ENCODE data around the gene USP43.
"Not testable (repeated sequence)": the region's sequence is repeated elsewhere in the genome, so short reads cannot be mapped to it uniquely, and the experiment has no call there.

USP43 gene

DNA sequence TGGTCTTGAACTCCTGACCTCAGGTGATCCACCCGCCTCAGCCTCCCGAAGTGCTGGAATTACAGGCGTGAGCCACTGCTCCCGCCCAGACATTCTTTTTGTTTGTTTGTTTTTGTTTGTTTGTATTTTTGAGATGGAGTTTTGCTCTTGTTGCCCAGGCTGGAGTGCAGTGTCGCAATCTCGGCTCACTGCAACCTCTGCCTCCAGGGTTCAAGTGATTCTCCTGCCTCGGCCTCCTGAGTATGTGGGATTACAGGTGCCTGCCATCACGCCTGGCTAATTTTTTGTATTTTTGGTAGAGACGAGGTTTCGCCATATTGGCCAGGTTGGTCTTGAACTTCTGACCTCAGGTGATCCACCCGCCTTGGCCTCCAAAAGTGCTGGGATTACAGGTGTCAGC lies 18.2 kb downstream of the USP43 start:
- in situ Hi-C loops (cut with HindIII; ENCODE audit: low sequenced_read_pairs), result not testable (repeated sequence)

DNA sequence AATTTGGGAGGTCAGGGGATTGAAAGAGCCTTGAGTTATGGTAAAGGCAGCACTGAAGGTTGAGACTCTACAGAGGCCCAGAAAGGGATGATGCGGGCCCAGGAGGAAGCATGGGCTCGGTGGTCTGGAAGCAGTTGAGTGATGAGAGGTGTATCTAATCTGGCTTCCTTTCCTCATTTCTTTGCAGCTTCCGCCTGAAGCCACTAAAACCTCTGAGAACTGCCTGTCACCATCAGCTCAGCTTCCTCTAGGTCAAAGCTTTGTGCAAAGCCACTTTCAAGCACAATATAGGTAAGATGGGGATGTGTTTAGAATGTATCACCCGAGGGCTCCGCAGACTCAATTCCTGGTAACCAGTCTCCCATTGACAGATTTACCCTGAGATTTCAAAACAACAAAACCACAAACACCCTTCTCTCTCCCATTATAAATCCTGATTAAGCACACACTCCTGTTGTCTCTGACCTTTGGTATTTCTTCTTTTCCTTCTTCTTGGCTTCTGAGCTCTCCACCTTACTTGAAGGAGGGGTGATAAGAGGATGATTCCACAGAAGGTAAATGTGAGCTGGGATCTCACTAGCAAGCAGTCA lies 21.2 kb downstream of the USP43 start:
- in situ Hi-C loops (cut with HindIII; ENCODE audit: low sequenced_read_pairs), result no loop called here

DNA sequence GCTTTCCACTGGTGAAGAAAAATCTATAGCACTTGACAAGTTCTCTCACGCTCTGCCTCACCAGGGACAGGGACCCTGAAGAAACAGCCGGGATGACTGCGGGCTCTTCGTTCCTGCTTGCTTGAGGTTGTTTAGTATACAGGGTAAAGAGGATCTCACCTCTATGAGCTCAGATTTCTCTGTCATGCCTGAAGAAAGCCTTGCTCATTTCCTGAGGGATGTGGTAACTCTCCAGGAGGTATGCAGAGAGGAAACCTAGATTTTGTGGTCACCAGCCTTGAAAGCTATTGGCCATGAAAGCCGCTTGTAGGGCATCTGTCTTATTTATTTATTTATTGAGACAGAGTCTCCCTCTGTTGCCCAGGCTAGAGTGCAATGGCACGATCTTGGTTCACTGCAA lies 23.2 kb downstream of the USP43 start:
- in situ Hi-C loops (cut with HindIII; ENCODE audit: low sequenced_read_pairs), result no loop called here

DNA sequence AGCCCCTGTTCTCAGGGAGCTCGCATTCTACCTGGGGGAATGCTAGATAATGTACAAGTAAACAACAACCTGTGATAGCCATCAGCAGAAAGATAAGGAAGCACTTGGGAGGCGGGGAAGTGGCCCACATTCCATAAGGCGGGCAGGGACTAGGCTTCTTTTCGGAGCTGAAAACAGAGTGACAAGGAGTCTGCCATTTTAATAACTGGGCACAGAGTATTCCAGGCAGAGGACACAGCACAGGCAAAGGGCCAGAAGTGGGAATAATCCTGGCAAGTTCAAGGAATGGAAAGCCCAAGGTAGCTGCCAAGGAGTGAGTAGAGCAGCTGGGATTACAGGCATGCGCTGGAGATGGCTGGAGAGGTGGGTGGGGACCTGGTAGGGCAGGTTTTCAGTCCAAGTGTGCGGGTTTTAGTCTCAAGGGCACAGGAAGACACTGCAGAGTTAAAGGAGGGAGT lies 24.3 kb downstream of the USP43 start:
- in situ Hi-C loops (cut with HindIII; ENCODE audit: low sequenced_read_pairs), result no loop called here

DNA sequence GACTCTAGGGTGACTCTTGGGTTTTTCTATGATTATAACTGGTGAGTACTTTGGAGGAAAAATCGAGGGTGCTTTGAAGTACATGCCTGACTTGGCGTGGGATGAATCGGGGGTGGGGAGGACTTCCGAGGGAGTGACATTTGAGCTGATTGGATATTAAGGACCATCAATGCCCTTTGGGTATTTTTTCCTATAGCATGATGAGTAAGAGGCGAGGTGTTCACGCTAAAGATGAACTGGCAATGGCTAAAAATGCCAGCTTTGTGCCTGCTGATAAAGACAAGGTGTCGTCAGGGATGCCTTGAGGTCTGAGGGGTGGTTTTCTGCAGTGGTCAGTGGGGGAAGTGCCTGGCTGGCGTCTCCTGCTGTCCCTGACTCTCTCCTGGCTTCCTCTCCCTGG lies 25.3 kb downstream of the USP43 start:
- in situ Hi-C loops (cut with HindIII; ENCODE audit: low sequenced_read_pairs), result no loop called here

DNA sequence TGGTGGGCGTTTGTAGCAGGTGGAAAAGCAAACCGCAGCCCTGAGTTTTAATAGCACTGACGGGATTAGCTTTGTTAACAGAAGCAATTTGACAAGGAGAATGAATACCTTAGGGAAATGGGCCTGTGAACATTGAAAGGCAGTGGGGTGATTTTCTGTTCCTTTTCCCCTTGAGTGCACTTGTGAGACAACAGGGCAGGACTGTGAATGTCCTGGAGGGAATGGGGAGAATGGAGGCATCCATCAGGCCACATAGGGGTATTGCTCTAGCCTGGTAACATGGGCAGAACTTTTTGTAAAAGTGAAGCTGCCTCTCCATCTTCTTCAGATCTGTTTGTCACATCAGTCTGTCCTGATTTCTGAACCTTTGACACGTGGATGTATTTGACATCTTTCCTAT lies 26.2 kb downstream of the USP43 start:
- in situ Hi-C loops (cut with HindIII; ENCODE audit: low sequenced_read_pairs), result no loop called here

DNA sequence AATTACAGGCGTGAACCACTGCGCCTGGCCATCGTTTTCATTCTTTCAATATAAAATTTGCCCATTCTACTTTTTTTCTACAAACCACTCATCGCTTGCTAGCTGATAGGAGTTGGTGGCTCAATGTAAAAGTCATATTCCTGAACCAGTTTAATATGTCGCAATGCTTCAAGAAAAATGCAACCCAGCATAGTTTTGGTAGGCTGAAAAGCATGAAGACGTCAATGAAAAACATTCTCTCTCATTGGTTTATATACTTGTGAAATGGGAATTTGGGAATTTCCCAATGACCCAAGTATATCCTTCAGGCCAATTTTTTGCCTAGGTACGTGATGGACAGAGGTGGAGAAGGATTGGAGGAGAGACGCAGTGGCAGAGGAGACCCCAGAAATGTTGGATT lies 26.9 kb downstream of the USP43 start:
- in situ Hi-C loops (cut with HindIII; ENCODE audit: low sequenced_read_pairs), result no loop called here

DNA sequence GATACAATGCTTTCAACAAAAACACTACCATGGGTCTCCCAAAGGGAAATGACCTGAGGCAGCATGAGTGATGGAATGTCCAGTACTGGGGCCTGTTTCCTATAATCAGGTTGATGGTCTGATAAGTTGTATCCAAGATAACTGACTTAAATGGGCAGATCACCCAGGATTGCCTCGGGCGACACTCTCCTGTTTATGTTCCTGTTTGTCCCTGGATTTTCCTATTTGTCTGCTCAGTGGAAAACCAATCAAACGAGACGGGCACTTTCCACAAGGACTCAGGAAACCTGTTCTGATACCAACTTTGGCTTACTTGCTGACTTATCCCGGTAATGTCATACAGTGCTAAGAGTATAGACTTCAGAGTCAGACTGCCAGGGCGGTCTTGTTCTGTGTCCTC lies 27.4 kb downstream of the USP43 start:
- in situ Hi-C loops (cut with HindIII; ENCODE audit: low sequenced_read_pairs), result no loop called here

DNA sequence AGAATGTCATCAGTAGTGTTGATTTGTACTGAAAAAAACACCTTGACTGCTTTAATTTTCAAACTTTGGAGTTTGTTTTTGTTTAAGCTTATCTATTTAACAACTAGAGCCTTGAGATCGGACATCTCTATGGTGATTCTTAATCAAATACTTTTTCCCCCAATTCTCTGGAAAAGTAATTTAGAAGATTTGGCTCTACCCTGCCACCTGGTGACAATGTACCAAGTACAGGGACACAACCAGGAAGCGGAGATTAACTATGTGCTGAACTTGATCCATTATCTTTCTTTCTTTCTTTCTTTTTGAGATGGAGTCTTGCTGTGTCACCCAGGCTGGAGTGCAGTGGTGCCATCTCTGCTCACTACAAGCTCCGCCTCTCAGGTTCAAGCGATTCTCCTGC lies 30.8 kb downstream of the USP43 start:
- in situ Hi-C loops (cut with HindIII; ENCODE audit: low sequenced_read_pairs), result no loop called here

DNA sequence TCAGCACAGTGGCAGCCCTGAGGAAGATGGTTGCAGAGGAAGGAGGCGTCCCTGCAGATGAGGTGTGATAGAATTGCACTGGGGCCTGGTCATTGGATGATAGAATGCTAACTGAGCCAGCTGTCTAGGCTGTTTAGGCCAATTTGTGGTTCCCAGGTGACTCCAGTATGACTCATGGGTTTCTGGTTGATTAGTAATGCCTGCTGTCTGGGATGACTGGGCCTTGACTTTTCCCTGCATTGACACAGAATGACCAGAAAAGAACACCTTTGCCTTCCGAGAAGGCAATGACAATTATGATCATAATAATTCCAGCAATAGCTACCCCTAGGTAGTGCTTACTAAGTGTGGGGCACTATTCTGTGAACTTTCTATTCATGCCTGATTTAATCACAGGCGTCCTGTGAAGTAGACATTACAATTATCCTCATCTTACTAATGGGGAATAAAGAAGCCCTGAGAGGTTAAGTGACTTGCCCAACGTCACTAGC lies 31.5 kb downstream of the USP43 start:
- in situ Hi-C loops (cut with HindIII; ENCODE audit: low sequenced_read_pairs), result no loop called here

DNA sequence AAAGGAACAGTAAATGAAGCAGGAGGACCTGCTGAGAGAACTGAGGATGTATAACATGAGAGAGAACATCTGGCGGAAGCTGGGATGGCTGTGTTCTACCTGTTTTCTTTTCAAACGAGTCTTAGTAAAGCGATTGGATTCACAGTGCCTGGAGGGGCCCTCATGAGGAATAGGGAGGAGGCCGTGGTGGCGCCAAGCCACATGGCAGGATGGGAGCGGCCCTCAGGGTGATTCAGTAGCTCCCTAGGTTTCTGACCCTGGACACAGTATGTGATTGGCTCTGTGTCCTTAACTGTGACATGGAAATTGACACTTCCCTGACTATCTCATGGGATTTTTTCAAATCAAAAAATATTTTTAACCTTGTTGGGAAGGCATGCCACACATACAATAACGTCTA lies 32.1 kb downstream of the USP43 start:
- in situ Hi-C loops (cut with HindIII; ENCODE audit: low sequenced_read_pairs), result no loop called here

DNA sequence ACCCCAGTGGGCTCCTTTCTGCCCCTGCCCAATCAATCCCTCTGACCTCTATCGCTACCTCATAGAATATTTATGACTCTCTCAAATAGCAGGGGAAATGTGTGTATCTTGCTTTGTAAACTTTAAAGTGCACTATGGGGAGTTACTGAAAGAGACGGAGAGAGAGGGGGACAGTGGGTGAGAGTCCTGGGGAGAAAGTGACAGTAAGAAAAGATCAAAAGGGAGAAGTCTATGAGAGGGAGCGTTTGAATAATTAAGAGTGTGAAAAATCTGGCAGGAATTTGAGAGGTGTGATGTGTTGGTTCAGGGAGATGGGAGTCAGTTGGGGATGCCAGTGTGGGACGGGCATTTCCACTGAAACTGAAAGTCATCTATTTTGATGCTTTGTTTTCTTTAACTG lies 32.6 kb downstream of the USP43 start:
- in situ Hi-C loops (cut with HindIII; ENCODE audit: low sequenced_read_pairs), result no loop called here

DNA sequence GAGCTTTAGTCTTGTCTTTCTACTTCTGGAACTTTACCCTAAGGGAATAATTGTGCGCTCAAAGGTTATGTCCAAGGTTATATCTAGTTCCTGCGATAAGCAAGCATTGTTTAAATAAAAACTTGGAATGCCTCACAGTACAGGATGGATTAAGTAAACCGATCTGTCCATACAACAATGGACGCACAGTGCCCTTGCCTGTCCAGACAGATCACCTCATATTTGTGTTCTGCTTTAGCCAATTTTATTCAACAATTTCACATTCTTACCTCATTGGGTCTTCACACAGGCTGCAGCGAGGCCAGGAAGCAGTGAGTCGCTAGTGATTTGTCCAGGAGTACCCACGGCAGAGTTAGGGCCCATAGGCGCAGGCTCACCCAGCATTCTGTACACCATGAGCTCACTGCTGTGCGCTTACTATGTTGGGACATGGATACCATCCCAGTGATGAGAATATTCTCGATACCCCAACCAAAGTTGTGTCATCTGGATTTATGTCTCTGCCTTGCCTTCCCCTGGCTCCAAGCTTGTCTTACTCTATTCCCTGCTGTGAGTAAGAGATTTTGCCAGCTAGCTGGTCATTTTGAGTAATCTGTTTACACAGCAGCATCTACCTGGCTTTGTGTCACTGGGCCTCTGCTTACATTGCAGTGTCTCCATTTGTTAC lies 39.8 kb downstream of the USP43 start:
- in situ Hi-C loops (cut with HindIII; ENCODE audit: low sequenced_read_pairs), result no loop called here

DNA sequence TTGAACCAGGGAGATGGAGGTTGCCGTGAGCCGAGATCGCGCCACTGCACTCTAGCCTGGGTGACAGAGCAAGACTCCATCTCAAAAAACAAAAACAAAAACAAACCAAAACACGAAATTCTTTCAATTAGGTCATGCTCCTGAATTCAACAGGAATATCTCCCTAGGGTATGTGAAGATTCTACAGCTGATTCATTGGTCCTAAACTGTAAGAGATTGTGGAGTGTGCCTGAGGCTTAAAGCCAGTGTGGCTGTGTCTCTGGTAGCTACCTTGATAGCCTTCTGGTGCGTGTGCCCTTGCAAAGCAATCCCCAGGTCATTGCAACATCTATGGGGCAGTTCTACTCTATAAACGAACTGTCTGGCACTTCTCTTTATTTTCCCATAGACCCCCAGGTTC lies 48.4 kb downstream of the USP43 start:
- in situ Hi-C loops (cut with HindIII; ENCODE audit: low sequenced_read_pairs), result no loop called here

DNA sequence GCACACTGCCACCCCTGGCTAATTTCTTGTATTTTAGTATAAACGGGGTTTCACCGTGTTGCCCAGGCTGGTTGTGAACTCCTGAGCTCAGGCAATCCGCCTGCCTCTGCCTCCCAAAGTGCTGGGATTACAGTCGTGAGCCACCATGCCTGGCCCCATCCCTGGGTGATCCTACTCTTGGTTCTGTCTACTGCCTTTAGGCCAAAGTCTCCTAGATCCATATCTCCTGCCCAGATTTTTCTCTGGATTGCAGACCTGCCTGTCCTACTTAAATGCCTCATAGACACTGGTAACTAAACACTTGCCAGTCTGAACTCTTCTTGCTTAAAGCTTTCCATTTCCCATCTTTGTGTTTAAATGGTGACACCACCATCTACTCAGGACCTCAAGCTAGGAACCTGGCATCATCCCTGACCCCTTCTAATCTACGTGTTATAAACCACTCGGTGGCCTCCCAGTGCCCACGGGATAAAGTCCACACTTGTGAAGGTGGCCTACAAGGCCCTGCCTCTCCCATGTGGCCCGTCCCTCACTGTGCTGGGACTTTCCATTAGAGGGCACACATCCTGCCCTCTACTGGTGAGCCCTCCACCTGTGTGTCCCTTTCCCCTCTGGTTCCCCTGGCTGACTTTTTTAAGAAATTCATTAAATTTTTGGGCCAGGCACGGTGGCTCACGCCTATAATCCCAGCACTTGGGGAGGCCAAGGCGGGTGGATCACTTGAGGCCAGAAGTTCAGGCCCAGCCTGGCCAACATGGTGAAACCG lies 51.1 kb downstream of the USP43 start:
- in situ Hi-C loops (cut with HindIII; ENCODE audit: low sequenced_read_pairs), result no loop called here

DNA sequence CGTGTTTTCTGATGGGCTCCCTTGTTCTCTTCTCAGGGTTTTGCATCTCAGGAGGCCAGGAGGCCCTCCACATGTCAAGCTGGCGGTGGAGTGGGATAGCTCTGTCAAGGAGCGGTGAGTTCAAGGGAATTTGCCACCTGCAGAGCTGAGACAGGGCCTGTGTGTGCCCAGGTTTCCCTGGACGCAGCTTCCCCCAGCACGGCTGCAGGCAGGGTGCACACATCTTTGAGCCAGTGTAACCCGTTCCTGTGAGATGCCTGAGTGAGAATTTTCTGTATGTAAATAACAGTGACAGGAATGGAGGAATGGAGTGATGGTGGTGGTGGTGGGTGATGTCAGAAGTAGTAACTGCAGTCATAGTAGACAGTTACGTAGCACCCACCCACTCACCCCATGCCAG lies 54.8 kb downstream of the USP43 start:
- in situ Hi-C loops (cut with HindIII; ENCODE audit: low sequenced_read_pairs), result no loop called here

DNA sequence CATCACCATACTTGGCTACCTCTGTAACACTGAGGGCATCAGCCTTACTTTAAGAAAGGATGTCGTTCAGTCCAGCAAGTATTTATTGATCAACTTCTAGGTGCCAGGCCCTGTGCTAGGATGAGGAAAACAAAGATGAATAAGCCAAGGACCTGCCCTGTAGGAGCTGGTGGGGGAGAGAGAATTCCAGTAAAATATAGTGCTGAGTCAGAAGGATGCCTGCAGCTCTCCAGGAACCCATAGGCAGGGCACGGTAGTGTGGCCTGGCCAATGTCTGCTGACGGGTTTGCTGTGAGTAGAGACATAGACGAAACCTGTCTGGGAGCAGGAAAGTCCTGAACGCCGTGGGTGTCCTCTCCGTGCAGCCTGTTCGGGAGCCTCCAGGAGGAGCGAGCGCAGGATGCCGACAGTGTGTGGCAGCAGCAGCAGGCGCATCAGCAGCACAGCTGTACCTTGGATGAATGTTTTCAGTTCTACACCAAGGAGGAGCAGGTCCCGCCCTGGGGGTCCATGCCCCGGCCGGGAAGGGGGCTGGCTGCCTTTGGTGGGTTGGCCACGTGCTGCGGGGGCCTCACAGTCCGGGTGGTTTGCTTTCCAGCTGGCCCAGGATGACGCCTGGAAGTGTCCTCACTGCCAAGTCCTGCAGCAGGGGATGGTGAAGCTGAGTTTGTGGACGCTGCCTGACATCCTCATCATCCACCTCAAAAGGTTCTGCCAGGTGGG lies 55.6 kb downstream of the USP43 start:
- in situ Hi-C loops (cut with HindIII; ENCODE audit: low sequenced_read_pairs), result no loop called here

DNA sequence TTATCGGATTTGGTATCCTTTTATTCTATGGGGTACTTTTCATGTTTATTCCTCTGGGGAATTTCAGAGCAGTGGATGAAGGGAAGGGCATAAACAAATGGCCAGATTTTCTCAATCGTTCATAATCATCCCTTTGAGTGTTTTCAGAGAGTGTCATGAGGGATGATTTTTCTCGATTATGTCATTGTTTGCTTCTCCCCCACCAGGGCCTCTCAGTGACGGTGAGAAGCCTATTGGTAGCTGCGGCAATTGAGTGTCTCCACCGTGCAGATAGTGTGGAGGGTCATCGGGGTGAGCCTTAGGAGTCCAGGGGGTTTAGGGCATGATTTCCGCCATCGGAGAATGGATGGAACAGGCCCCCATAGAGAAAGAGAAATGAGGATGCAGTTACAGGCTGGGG lies 57.2 kb downstream of the USP43 start:
- in situ Hi-C loops (cut with HindIII; ENCODE audit: low sequenced_read_pairs), result no loop called here

DNA sequence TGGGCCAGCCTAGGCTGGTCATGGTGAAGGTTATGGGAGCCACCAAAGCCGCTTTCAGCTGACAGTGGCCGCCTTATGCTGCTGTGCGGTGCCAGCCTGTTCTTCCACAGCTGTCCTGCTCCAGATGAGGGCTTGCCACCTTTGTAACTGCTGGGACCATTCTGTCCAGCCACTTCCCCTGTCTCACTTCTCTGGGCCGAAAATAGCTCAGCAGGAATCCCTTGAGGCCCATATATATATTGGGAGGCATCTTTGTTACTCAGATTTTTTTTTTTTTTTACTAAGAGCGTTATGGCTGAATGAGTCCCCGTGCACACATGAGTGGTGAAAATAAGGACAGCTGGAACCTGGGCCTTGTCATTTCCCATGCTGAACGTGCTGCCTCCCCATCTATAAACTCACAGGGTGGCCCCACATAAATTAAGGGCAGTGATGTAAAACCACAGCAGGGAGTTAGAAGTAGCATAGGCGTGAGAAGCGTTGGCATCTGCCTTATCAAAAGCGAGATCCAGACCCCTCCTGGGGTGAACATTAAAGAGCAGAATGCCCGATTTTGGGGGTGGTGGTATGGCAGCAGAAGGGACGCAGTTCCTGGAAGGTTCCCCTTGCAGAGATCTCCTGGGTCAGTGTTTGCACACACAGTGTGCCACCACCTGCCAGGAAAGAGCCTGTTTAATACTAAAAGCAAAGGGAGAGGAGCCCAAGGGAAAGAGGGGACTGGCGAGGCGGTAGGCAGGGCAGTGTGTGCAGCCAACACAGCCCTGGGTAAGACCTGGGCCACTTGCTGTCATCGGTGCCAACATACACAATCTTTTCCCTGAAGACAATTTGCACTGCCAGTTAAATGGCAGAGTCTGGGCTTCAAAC lies 57.8 kb downstream of the USP43 start:
- in situ Hi-C loops (cut with HindIII; ENCODE audit: low sequenced_read_pairs), result no loop called here

DNA sequence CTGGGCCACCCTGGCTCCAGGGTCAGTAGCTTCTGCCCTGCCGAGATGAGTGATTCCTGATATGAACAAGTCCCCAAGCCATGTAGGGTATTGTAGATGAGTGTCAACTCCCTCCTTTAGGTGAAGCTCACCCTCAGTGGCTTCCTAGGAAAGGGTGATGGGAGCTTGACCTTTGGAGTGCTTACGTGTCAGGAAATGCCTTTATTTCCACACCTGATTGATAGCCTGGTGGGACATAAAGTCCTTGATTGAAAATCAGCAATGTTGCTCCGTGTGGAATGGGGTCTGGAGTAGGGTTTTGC lies 58.4 kb downstream of the USP43 start:
- in situ Hi-C loops (cut with HindIII; ENCODE audit: low sequenced_read_pairs), result no loop called here

DNA sequence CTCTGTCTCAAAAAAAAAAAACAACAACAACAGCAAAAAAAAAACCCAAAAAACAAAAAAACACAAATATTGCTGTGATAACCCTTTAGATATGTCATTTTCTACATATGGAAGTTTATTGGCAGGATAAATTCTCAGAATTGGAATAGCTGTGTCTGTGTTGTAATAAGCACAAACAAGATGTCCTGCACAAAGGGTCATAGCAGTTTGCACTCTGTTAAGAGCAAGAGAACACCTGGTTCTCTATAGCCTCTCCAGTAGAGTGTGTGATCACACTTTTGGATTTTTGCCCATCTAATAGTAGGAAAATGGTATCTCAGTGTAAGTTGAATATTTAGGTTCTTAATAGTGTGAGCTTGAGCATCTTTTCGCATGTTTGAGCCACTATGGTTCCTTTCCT lies 60.4 kb downstream of the USP43 start:
- in situ Hi-C loops (cut with HindIII; ENCODE audit: low sequenced_read_pairs), result no loop called here

All from DLD1 (cell line).